CD14-positive monocyte (primary cell): ENCODE measurements around the gene CNTN1. TPM values are rescaled to one million over a fixed set of nuclear protein-coding genes. Genes with fewer than 3 reads are reported as not detected.

Experiments
- DNase-seq, 3 donors: peaks; one replicate each; pipeline ENCODE4 v3.0.0-alpha.2; 2011 to 2022
- H2AFZ ChIP-seq: 2 replicates; pipeline ENCODE4 v1.6.0; 2012; ENCODE audit warnings: mild to moderate bottlenecking, low read depth, low read length, inconsistent platforms; ENCODE audit not compliant: insufficient read depth, poor library complexity, severe bottlenecking
- H3K27ac ChIP-seq, 2 donors: 1 replicate in 1 of 2; 2 replicates in 1 of 2; pipeline ENCODE4 v1.5.1; 2012 to 2013; ENCODE audit warnings: low read length in 2 of 2, control low read depth in 1 of 2, inconsistent platforms in 1 of 2, low read depth in 1 of 2, mild to moderate bottlenecking in 1 of 2
- H3K27me3 ChIP-seq, 2 donors: one replicate each; pipeline versions ENCODE4 v1.6.0 to v1.6.1; 2011 to 2013; ENCODE audit warnings: low read length in 2 of 2; ENCODE audit not compliant: control insufficient read depth in 2 of 2, insufficient read depth in 2 of 2
- H3K36me3 ChIP-seq, 2 donors: replicated peaks in 1 of 2; 1 replicate in 1 of 2; 2 replicates in 1 of 2; pipeline versions ENCODE4 v1.5.1 to v1.6.1; 2012 to 2013; ENCODE audit warnings: low read length in 2 of 2, control low read depth in 1 of 2, inconsistent platforms in 1 of 2, mild to moderate bottlenecking in 1 of 2; ENCODE audit not compliant: insufficient read depth in 2 of 2, control insufficient read depth in 1 of 2
- H3K4me1 ChIP-seq, 2 donors: 1 replicate in 1 of 2; 2 replicates in 1 of 2; pipeline versions ENCODE4 v1.5.1 to v1.6.1; 2012 to 2013; ENCODE audit warnings: low read length in 2 of 2, control low read depth in 1 of 2, inconsistent platforms in 1 of 2, mild to moderate bottlenecking in 1 of 2, moderate library complexity in 1 of 2; ENCODE audit not compliant: insufficient read depth in 2 of 2, control insufficient read depth in 1 of 2
- H3K4me2 ChIP-seq: replicated peaks from 2 replicates; pipeline ENCODE3; 2012; ENCODE audit warnings: low read length, moderate library complexity, mild to moderate bottlenecking; ENCODE audit not compliant: poor library complexity, severe bottlenecking; ENCODE audit errors: extremely low read depth
- H3K4me3 ChIP-seq, 3 experiments: fragments of 200-600 bp in 1 of 3; sonication (generic) in 1 of 3; replicated peaks in 1 of 3; 1 replicate in 2 of 3; 2 replicates in 1 of 3; pipeline ENCODE4 v1.5.1; 2011 to 2013; ENCODE audit warnings: low read length in 3 of 3, mild to moderate bottlenecking in 3 of 3, control low read depth in 2 of 3, low read depth in 2 of 3, inconsistent platforms in 1 of 3, moderate library complexity in 1 of 3
- H3K79me2 ChIP-seq: 2 replicates; pipeline ENCODE4 v1.6.0; 2012; ENCODE audit warnings: mild to moderate bottlenecking, control low read depth, inconsistent platforms, low read length, moderate library complexity; ENCODE audit not compliant: insufficient read depth
- H3K9ac ChIP-seq: 2 replicates; pipeline ENCODE4 v1.6.0; 2017; ENCODE audit warnings: low read length, mild to moderate bottlenecking; ENCODE audit not compliant: insufficient read depth, poor library complexity, severe bottlenecking
- H3K9me3 ChIP-seq, 2 donors: replicated peaks in 1 of 2; 1 replicate in 1 of 2; 2 replicates in 1 of 2; pipeline versions ENCODE4 v1.5.1 to v1.6.1; 2012 to 2013; ENCODE audit warnings: low read length in 2 of 2, control low read depth in 1 of 2; ENCODE audit not compliant: control insufficient read depth in 1 of 2, insufficient read depth in 1 of 2
- H4K20me1 ChIP-seq: 2 replicates; pipeline ENCODE4 v1.6.0; 2012; ENCODE audit warnings: mild to moderate bottlenecking, low read length, control low read depth, moderate library complexity; ENCODE audit not compliant: insufficient read depth
- H3K27ac Mint-ChIP-seq, 7 donors: one replicate each; pipeline ENCODE4 v1.8.0; 2020; ENCODE audit warnings: mild to moderate bottlenecking in 7 of 7, mixed read lengths in 7 of 7, moderate library complexity in 6 of 7, inconsistent platforms in 2 of 7
- H3K27me3 Mint-ChIP-seq, 3 donors: one replicate each; pipeline ENCODE4 v1.8.0; 2021 to 2022; ENCODE audit warnings: low read depth in 3 of 3, mild to moderate bottlenecking in 3 of 3, mixed read lengths in 3 of 3, moderate library complexity in 3 of 3, inconsistent platforms in 1 of 3
- H3K36me3 Mint-ChIP-seq, 2 donors: one replicate each; pipeline ENCODE4 v1.8.0; 2020; ENCODE audit warnings: mixed read lengths in 2 of 2, inconsistent platforms in 1 of 2, mild to moderate bottlenecking in 1 of 2
- H3K4me1 Mint-ChIP-seq: one replicate; pipeline ENCODE4 v1.8.0; 2020; ENCODE audit warnings: mild to moderate bottlenecking, mixed read lengths
- H3K4me3 Mint-ChIP-seq, 2 donors: one replicate each; pipeline ENCODE4 v1.8.0; 2020; ENCODE audit warnings: mild to moderate bottlenecking in 2 of 2, mixed read lengths in 2 of 2, moderate library complexity in 1 of 2
- H3K9me3 Mint-ChIP-seq, 7 donors: one replicate each; pipeline ENCODE4 v1.8.0; 2020 to 2022; ENCODE audit warnings: mixed read lengths in 7 of 7, mild to moderate bottlenecking in 6 of 7, moderate library complexity in 6 of 7, inconsistent platforms in 2 of 7
- WGBS: methylation state at CpG from one replicate; pipeline ENCODE4 v1.1.5; 2013; ENCODE audit warnings: missing lambda C conversion rate; ENCODE audit not compliant: insufficient coverage; 5-methylcytosine and 5-hydroxymethylcytosine counted together
- intact Hi-C, 2 donors: fragments of 100-400 bp; cut with micrococcal nuclease; formaldehyde crosslinking; loops; one replicate each; pipeline versions ENCODE4 v1.15.0 to v1.15.1; 2023
- polyA plus RNA-seq, 3 donors: library from polyadenylated mRNA; depleted of rRNA in 1 of 3; unstranded in 2 of 3; stranded (reverse) in 1 of 3; fragments of 300-500 nt in 2 of 3; fragments of >200 nt in 1 of 3; fragmentation: Illumina TruSeq in 2 of 3; gene quantifications; 1 replicate in 2 of 3; 2 replicates in 1 of 3; pipeline ENCODE4 v1.2.3, GENCODE V29; 2012 to 2021
- TF ChIP-seq, protein P1 (sequence below): fragments of 200-600 bp; IDR thresholded peaks from one replicate; pipeline ENCODE4 v1.8.0; 2022; ENCODE audit warnings: antibody characterized with exemption, mild to moderate bottlenecking

CNTN1 gene
- polyA plus RNA-seq, 3 donors, result not detected

DNA sequence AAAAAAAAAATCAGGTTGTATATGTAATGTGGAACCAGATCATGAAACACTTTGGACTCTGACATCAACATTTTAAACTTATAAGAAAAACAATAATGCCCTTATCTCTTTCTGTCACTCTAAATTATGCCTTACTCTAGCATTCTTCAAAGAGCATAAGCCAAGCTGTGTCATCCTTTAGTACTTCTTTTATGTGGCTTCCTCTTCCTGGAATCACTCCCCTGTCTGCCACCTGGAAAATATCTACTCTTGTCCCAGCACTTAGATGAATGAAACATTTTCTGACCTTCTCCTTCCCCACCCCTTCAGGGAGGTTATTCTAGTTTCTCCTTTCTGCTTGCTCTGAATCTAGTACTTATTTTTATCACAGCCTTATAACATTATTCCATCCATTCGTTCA lies 101.2 kb downstream of the CNTN1 start:
- Mint-ChIP-seq H3K9me3 (no peaks in the 10 kb centered on the region), H3K36me3 (no peaks in the 10 kb centered on the region), H3K4me3 (no peak overlapping the region)

DNA sequence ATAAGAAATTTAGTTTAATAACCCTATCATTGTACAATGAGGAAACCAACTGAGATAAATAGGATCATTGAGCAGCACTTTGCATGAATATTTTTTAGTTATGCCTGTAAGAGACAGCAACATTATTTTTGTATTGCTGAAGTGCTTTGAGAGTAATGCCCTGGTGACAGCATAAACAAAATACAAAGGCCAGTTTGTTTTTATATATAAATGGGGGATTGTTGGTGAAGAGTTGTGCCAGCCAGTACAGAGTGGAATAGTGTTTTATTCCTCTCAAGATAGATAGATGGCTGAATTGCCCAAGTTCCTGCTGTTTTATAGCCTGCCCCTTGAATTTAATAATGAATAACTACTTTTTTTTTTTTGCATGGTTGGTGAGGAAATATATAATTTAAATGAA lies 101.8 kb downstream of the CNTN1 start:
- H2AFZ ChIP-seq, result no peak overlapping the region
- Mint-ChIP-seq H3K4me1 (no peaks in the 10 kb centered on the region), H3K36me3 (no peaks in the 10 kb centered on the region), H3K27me3 (peaks cover 0 to 2% (median 0%) of the 10 kb centered on the region in 3 donors), H3K27ac (no peak overlapping the region), H3K4me3 (no peak overlapping the region), H3K9me3 (no peaks in the 10 kb centered on the region)
- H4K20me1 ChIP-seq, result no peaks in the 10 kb centered on the region
- H3K9me3 ChIP-seq, result no peaks in the 10 kb centered on the region
- no peak overlapping the region for H3K9ac ChIP-seq
- no peak overlapping the region for H3K27ac ChIP-seq
- H3K27me3 ChIP-seq, result no peaks in the 10 kb centered on the region
- DNase-seq, result no peak
- no peak overlapping the region for H3K4me3 ChIP-seq
- no peak overlapping the region for H3K4me2 ChIP-seq
- TF ChIP-seq, protein P1, sequence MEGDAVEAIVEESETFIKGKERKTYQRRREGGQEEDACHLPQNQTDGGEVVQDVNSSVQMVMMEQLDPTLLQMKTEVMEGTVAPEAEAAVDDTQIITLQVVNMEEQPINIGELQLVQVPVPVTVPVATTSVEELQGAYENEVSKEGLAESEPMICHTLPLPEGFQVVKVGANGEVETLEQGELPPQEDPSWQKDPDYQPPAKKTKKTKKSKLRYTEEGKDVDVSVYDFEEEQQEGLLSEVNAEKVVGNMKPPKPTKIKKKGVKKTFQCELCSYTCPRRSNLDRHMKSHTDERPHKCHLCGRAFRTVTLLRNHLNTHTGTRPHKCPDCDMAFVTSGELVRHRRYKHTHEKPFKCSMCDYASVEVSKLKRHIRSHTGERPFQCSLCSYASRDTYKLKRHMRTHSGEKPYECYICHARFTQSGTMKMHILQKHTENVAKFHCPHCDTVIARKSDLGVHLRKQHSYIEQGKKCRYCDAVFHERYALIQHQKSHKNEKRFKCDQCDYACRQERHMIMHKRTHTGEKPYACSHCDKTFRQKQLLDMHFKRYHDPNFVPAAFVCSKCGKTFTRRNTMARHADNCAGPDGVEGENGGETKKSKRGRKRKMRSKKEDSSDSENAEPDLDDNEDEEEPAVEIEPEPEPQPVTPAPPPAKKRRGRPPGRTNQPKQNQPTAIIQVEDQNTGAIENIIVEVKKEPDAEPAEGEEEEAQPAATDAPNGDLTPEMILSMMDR, result no peak
- no peaks in the 10 kb centered on the region for H3K79me2 ChIP-seq
- H3K36me3 ChIP-seq, result no peaks in the 10 kb centered on the region
- intact Hi-C loops, result no loop called here
- H3K4me1 ChIP-seq, result no peaks in the 10 kb centered on the region

More for the DNA sequence above, 101.2 kb downstream of the CNTN1 start:
- Histone ChIP-seq H4K20me1 (no peaks in the 10 kb centered on the region), H3K27ac (no peak overlapping the region), H3K79me2 (no peaks in the 10 kb centered on the region), H2AFZ (no peak overlapping the region), H3K9ac (no peak overlapping the region), H3K4me1 (no peaks in the 10 kb centered on the region), H3K4me2 (no peak overlapping the region), H3K4me3 (no peak overlapping the region), H3K36me3 (no peaks in the 10 kb centered on the region), H3K27me3 (no peaks in the 10 kb centered on the region), H3K9me3 (no peaks in the 10 kb centered on the region)
- Mint-ChIP-seq H3K27me3 (peaks cover 0 to under 1% (median 0%) of the 10 kb centered on the region in 3 donors), H3K27ac (no peak overlapping the region), H3K4me1 (no peaks in the 10 kb centered on the region)
- intact Hi-C loops, result no loop called here
- no CpG with 5 or more reads among the region's 1 CpG for WGBS
- DNase-seq, result no peak
- TF ChIP-seq, protein P1, result no peak
